ENCODE data around the gene TACR1. TPM values are rescaled to one million over a fixed set of nuclear protein-coding genes. Genes with fewer than 3 reads are reported as not detected.

The TACR1 gene
- total and polyA plus RNA-seq, 2 of the 8 experiments (the other 6 are each of a cell fraction or from before 2014, with no cell fraction given), result 0.09 to 0.37 TPM

- TF ChIP-seq CTCF (IDR thresholded peaks at IDR 0.05; ENCODE audit: control extremely low read depth in 1 of 3, insufficient read depth in 1 of 3, low read depth in 1 of 3, low read length in 3 of 3), result no peak
Observed at GRCh38 chr2:75102011-75102410, 97.3 kb downstream of the TACR1 start (continued).

Measured in H1 (cell line).